Mesenchymal stem cell (in vitro differentiated cells and primary cell): ENCODE data around the gene ZNF341.

ENCODE experiments used
- DNase-seq: peaks from one replicate; pipeline ENCODE4 v3.0.0-alpha.2; 2013
- H2AFZ ChIP-seq: one replicate; pipeline ENCODE4 v1.6.1; 2013; ENCODE audit warnings: low read depth, mild to moderate bottlenecking, control low read depth, inconsistent platforms, low read length, moderate library complexity
- H2AK5ac ChIP-seq: 2 replicates; pipeline ENCODE4 v1.6.1; 2013; ENCODE audit warnings: low read length, moderate library complexity, mild to moderate bottlenecking, inconsistent platforms; ENCODE audit not compliant: severe bottlenecking
- H2BK120ac ChIP-seq: one replicate; pipeline ENCODE4 v1.6.1; 2013; ENCODE audit warnings: low read depth, mild to moderate bottlenecking, inconsistent platforms, low read length, moderate library complexity
- H2BK12ac ChIP-seq, 2 experiments: one replicate each; pipeline ENCODE4 v1.6.1; 2013; ENCODE audit warnings: inconsistent platforms in 2 of 2, low read length in 2 of 2, mild to moderate bottlenecking in 2 of 2, moderate library complexity in 2 of 2, control low read depth in 1 of 2
- H2BK15ac ChIP-seq: one replicate; pipeline ENCODE4 v1.6.1; 2013; ENCODE audit warnings: mild to moderate bottlenecking, low read depth, inconsistent platforms; ENCODE audit not compliant: poor library complexity, severe bottlenecking
- H2BK5ac ChIP-seq: 2 replicates; pipeline ENCODE4 v1.6.1; 2013; ENCODE audit warnings: low read depth, mild to moderate bottlenecking, low read length, control low read depth, inconsistent platforms; ENCODE audit not compliant: poor library complexity, severe bottlenecking
- H3K14ac ChIP-seq, 2 experiments: one replicate each; pipeline ENCODE4 v1.6.1; 2013; ENCODE audit warnings: inconsistent platforms in 2 of 2, low read length in 2 of 2, control low read depth in 1 of 2, mild to moderate bottlenecking in 1 of 2, moderate library complexity in 1 of 2
- H3K18ac ChIP-seq, 2 experiments: one replicate each; pipeline ENCODE4 v1.6.1; 2013; ENCODE audit warnings: inconsistent platforms in 2 of 2, low read length in 2 of 2, control low read depth in 1 of 2, low read depth in 1 of 2, mild to moderate bottlenecking in 1 of 2
- H3K23ac ChIP-seq, 2 experiments: one replicate each; pipeline ENCODE4 v1.6.1; 2013; ENCODE audit warnings: inconsistent platforms in 2 of 2, low read length in 2 of 2, mild to moderate bottlenecking in 2 of 2, moderate library complexity in 2 of 2, control low read depth in 1 of 2
- H3K27ac ChIP-seq: 2 replicates; pipeline ENCODE4 v1.5.1; 2013; ENCODE audit warnings: mild to moderate bottlenecking, moderate library complexity, low read length, control low read depth, inconsistent platforms; ENCODE audit not compliant: poor library complexity, severe bottlenecking
- H3K27me3 ChIP-seq, 2 experiments: 2 replicates each; pipeline versions ENCODE4 v1.6.1 to v1.7.0; 2013; ENCODE audit warnings: low read length in 2 of 2, mild to moderate bottlenecking in 2 of 2, moderate library complexity in 2 of 2, control low read depth in 1 of 2, inconsistent platforms in 1 of 2; ENCODE audit not compliant: control insufficient read depth in 1 of 2, insufficient read depth in 1 of 2
- H3K36me3 ChIP-seq, 2 experiments: 2 replicates each; pipeline versions ENCODE4 v1.6.1 to v1.7.0; 2013; ENCODE audit warnings: low read length in 2 of 2, control low read depth in 1 of 2, inconsistent platforms in 1 of 2, low read depth in 1 of 2, mild to moderate bottlenecking in 1 of 2; ENCODE audit not compliant: insufficient read depth in 2 of 2, control insufficient read depth in 1 of 2
- H3K4ac ChIP-seq, 2 experiments: one replicate each; pipeline ENCODE4 v1.6.1; 2013; ENCODE audit warnings: inconsistent platforms in 2 of 2, low read length in 2 of 2, mild to moderate bottlenecking in 2 of 2, moderate library complexity in 2 of 2, control low read depth in 1 of 2, low read depth in 1 of 2
- H3K4me1 ChIP-seq: 2 replicates; pipeline ENCODE4 v1.6.1; 2013; ENCODE audit warnings: low read depth, low read length, control low read depth; ENCODE audit not compliant: control insufficient read depth, insufficient read depth
- H3K4me2 ChIP-seq: 2 replicates; pipeline ENCODE4 v1.6.1; 2013; ENCODE audit warnings: low read length, mild to moderate bottlenecking, inconsistent platforms; ENCODE audit not compliant: poor library complexity, severe bottlenecking
- H3K4me3 ChIP-seq, 2 experiments: 2 replicates each; pipeline versions ENCODE4 v1.5.1 to v1.7.0; 2013; ENCODE audit warnings: low read length in 2 of 2, mild to moderate bottlenecking in 2 of 2, control low read depth in 1 of 2, low read depth in 1 of 2; ENCODE audit not compliant: insufficient read depth in 1 of 2
- H3K79me1 ChIP-seq: replicated peaks from 2 replicates; pipeline ENCODE4 v1.6.1; 2013; ENCODE audit warnings: mild to moderate bottlenecking, control low read depth, low read length, inconsistent platforms; ENCODE audit not compliant: poor library complexity, severe bottlenecking
- H3K9ac ChIP-seq: 2 replicates; pipeline ENCODE4 v1.7.0; 2013; ENCODE audit warnings: mild to moderate bottlenecking, low read length, moderate library complexity
- H3K9me3 ChIP-seq: 2 replicates; pipeline ENCODE4 v1.7.0; 2013; ENCODE audit warnings: mild to moderate bottlenecking, low read length; ENCODE audit not compliant: control insufficient read depth
- H4K8ac ChIP-seq: one replicate; pipeline ENCODE4 v1.6.1; 2013; ENCODE audit warnings: inconsistent platforms, mild to moderate bottlenecking, low read length, moderate library complexity
- H4K91ac ChIP-seq: one replicate; pipeline ENCODE4 v1.6.1; 2013; ENCODE audit warnings: mild to moderate bottlenecking, low read length, inconsistent platforms
- WGBS: methylation state at CpG from one replicate; pipeline ENCODE4 v1.1.7; 2013; ENCODE audit warnings: mixed read lengths; 5-methylcytosine and 5-hydroxymethylcytosine counted together

Gene ZNF341

DNA sequence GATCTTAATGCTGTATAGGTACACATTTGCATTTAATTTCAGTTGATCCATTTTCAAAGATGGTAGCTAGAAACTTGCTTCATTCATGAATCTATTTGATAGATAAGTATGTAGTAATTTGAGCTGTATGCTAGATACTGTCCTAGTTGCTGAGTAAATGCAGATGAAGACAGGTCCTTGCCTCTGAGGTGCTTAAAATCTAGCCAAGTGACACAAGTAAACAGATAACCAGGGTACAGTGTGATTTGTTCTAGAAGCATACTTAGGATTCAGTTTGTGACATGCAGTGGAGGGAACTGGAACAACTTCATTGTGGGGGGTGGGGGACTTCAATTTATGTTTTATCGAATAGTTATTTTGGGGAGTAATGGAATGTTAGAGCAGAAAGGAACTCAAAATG is 88.6 kb downstream of the ZNF341 start:
- Histone ChIP-seq H3K4me1 (peaks cover 7% of the 10 kb centered on the region), H2BK15ac (no peak overlapping the region), H3K23ac (no peak overlapping the region), H2BK12ac (no peak overlapping the region), H2AFZ (no peak overlapping the region), H3K79me1 (peaks cover 9% of the 10 kb centered on the region), H4K91ac (no peak overlapping the region), H3K4ac (no peak overlapping the region), H3K9ac (no peak overlapping the region), H4K8ac (no peak overlapping the region), H3K4me3 (no peak overlapping the region), H3K27me3 (no peaks in the 10 kb centered on the region), H3K9me3 (no peaks in the 10 kb centered on the region), H3K27ac (no peak overlapping the region), H2BK120ac (no peak overlapping the region), H2BK5ac (no peak overlapping the region), H3K36me3 (peaks cover 10% of the 10 kb centered on the region in 2 experiments), H3K18ac (no peak overlapping the region), H3K4me2 (no peak overlapping the region), H2AK5ac (no peak overlapping the region), H3K14ac (no peak overlapping the region)
- no peak for DNase-seq
- 98% methylated on average over 1 of the region's 1 CpG for WGBS

DNA sequence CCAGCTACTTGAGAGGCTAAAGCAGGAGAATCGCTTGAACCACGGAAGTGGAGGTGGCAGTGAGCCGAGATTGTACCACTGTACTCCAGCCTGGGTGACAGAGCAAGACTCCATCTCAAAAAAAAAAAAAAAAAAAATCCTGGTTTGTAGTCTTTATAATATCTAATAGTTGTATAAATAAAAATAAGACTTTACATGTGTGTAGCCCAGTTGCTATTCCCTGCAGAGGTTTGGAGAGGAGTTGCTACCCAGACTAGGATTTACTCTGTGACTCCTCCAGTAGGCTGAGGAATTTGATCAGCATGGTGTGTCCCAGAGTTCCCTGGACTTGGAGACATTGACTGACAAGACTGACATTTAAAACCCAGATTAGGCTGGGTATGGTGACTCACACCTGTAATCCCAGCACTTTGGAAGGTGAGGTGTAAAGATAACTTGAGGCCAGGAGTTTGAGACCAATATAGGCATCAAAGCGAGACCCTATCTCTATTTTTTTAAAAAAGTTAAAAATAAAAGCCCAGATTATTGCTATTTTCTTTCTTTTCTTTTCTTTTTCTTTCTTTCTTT is 89.6 kb downstream of the ZNF341 start:
- DNase-seq = no peak
- Histone ChIP-seq H2BK5ac (no peak overlapping the region), H4K8ac (no peak overlapping the region), H3K9me3 (no peaks in the 10 kb centered on the region), H2BK12ac (no peak overlapping the region), H2BK120ac (no peak overlapping the region), H3K14ac (no peak overlapping the region), H3K4me3 (no peak overlapping the region), H4K91ac (no peak overlapping the region), H3K27me3 (no peaks in the 10 kb centered on the region), H3K4me2 (no peak overlapping the region), H2BK15ac (no peak overlapping the region), H3K4ac (no peak overlapping the region), H2AFZ (no peak overlapping the region), H3K79me1 (peaks cover 9% of the 10 kb centered on the region), H3K36me3 (peaks cover 5 to 6% of the 10 kb centered on the region in 2 experiments), H2AK5ac (no peak overlapping the region), H3K4me1 (peaks cover 11% of the 10 kb centered on the region), H3K27ac (no peak overlapping the region), H3K9ac (no peak overlapping the region), H3K23ac (no peak overlapping the region), H3K18ac (no peak overlapping the region)
- 100% methylated on average over 2 of the region's 4 CpGs for WGBS

DNA sequence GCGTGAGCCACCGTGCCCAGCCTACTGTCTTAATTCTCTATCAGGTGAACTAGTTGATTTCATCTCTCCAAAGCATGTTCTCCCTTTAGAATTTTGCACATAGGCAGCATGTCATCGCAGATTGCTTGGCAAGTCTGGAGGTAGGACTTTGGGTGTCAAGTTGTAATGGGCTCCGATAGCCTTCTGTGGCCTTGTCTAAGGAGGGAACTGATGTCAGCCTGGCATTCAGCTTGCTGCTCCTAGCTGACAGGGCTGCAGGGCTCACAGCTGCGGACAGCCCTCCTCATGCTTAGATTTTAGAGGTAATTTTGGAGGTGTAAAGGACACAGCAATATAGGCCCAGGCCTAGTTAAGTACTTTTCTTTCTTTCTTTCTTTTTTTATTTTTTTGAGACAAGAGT is 90.6 kb downstream of the ZNF341 start:
- H3K23ac ChIP-seq = no peak overlapping the region
- H2BK120ac ChIP-seq = no peak overlapping the region
- 97% methylated on average over 4 of the region's 5 CpGs for WGBS
- H3K4ac ChIP-seq = no peak overlapping the region
- H3K4me3 ChIP-seq = no peak overlapping the region
- no peak overlapping the region for H3K27ac ChIP-seq
- DNase-seq = no peak
- H3K9ac ChIP-seq = no peak overlapping the region
- no peaks in the 10 kb centered on the region for H3K27me3 ChIP-seq
- peaks cover 12% of the 10 kb centered on the region for H3K79me1 ChIP-seq
- no peak overlapping the region for H3K14ac ChIP-seq
- peaks cover 13% of the 10 kb centered on the region for H3K4me1 ChIP-seq
- H2BK5ac ChIP-seq = no peak overlapping the region
- H3K36me3 ChIP-seq = peaks cover 5 to 6% of the 10 kb centered on the region in 2 experiments
- H4K8ac ChIP-seq = no peak overlapping the region
- H3K4me2 ChIP-seq = no peak overlapping the region
- H2AK5ac ChIP-seq = no peak overlapping the region
- H2BK12ac ChIP-seq = no peak overlapping the region
- H3K9me3 ChIP-seq = no peaks in the 10 kb centered on the region
- no peak overlapping the region for H2AFZ ChIP-seq
- no peak overlapping the region for H3K18ac ChIP-seq
- no peak overlapping the region for H2BK15ac ChIP-seq
- no peak overlapping the region for H4K91ac ChIP-seq

DNA sequence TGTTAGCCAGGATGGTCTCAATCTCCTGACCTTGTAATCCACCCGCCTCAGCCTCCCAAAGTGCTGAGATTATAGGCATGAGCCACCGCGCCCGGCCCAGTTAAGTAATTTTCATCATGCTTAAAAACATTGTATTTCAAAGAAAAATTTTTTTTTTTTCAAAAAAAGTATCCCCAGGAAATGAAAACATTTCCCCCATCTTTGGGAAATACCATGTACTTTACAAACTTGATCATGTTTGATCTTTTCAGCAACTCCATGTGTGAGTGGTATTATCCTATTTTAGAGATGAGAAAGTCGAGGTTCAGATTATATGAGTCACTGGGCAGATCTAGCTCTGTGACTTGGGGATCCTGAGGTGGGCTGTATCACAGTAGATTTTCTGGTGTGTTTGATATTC is 91.2 kb downstream of the ZNF341 start:
- H3K18ac ChIP-seq = no peak overlapping the region
- no peak overlapping the region for H2BK15ac ChIP-seq
- H3K4me2 ChIP-seq = no peak overlapping the region
- no peak overlapping the region for H3K4ac ChIP-seq
- no peak overlapping the region for H2BK12ac ChIP-seq
- no peaks in the 10 kb centered on the region for H3K9me3 ChIP-seq
- no peak overlapping the region for H2AFZ ChIP-seq
- no peak overlapping the region for H3K23ac ChIP-seq
- H3K4me3 ChIP-seq = no peak overlapping the region
- 100% methylated on average over 1 of the region's 5 CpGs for WGBS
- H3K27me3 ChIP-seq = no peaks in the 10 kb centered on the region
- H3K79me1 ChIP-seq = peaks cover 16% of the 10 kb centered on the region
- H2AK5ac ChIP-seq = no peak overlapping the region
- no peak overlapping the region for H3K14ac ChIP-seq
- H3K36me3 ChIP-seq = peaks cover 5 to 6% of the 10 kb centered on the region in 2 experiments
- no peak for DNase-seq
- H3K27ac ChIP-seq = no peak overlapping the region
- H3K9ac ChIP-seq = no peak overlapping the region
- H3K4me1 ChIP-seq = peaks cover 16% of the 10 kb centered on the region
- no peak overlapping the region for H4K91ac ChIP-seq
- H2BK5ac ChIP-seq = no peak overlapping the region
- H4K8ac ChIP-seq = no peak overlapping the region
- no peak overlapping the region for H2BK120ac ChIP-seq
